NOMO-1 treated with DMSO at 0.1 percent for 48 hours (cell line): Measurements from ENCODE around the gene NSD1.
"Not testable (repeated sequence)": the region's sequence is repeated elsewhere in the genome, so short reads cannot be mapped to it uniquely, and the experiment has no call there.

ENCODE experiments used
- DNase-seq: peaks from one replicate; lab custom pipeline; 2025; ENCODE audit not compliant: unreplicated experiment; lab: John Stamatoyannopoulos, UW

NSD1 gene

DNA sequence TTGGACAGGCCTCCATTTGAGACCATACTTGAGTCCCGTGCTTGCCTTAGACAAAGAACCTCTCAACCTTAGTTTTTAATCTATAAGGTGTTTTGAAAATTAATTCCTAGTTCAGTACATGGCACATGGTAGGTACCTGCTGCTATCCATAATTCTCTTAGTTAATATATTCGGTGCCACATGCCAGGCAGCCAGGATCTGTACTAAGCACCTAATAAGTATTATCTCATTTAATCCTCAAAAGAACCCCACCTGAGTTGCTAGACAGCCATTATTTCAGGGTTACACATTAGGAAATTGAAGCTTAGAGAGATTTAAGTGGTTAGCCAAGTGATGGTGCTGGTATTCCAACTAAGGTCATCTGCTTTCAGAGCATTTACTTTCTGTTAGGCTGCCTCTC, 29.9 kb downstream of the NSD1 start:
- DNase-seq: no peak

DNA sequence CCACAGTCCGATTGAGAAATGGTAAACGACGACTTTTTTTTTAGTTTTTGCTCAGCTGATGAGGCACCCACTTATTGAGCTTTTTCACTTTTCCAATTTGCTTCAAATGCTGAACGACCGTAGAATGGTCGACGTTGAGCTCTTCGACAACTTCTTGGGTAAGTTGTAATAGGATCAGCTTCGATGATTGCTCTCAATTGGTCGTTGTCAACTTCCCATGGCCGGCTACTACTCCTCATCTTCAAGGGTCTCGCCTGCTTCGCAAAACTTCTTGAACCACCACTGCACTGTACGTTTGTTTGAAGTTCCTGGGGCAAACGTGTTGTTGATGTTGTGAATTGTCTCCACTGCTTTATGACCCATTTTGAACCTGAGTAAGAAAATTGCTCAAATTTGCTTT, 35.7 kb downstream of the NSD1 start:
- no peak for DNase-seq

DNA sequence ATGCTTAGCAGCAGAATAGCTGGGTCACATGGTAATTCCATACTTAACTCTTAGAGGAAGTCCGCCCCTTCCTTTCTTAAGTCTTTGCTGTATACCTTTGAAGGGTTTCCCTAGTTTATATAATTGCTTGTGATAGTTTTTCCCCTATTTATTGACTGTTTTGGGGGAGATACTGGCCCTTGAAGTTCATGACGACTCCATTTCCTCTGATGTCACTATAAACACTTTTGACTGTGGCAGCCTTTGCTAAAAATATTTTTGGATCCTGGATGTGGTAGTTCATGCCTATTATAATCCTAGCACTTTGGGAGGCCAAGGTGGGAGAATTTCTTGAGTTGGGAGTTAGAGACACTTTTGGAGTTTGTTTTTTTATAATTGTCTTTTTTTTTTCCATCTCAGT, 38.4 kb downstream of the NSD1 start:
- DNase-seq: no peak

DNA sequence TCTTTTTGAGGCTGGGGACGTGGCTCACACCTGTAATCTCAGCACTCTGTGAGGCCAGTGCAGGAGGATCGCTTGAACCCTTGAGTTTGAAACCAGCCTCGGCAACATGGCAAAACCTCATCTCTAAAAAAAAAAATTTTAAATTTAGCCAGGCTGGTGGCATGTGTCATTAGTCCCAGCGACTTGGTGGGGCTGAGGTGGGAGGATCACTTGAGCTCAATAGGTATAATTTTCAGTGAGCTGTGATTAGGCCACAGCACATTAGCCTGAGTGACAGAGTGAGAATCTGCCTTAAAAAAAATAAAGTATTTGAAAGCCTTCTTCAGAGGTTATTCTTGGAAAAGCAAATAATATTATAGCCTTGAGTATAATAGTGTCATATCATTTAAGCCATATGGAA, 41.8 kb downstream of the NSD1 start:
- no peak for DNase-seq

DNA sequence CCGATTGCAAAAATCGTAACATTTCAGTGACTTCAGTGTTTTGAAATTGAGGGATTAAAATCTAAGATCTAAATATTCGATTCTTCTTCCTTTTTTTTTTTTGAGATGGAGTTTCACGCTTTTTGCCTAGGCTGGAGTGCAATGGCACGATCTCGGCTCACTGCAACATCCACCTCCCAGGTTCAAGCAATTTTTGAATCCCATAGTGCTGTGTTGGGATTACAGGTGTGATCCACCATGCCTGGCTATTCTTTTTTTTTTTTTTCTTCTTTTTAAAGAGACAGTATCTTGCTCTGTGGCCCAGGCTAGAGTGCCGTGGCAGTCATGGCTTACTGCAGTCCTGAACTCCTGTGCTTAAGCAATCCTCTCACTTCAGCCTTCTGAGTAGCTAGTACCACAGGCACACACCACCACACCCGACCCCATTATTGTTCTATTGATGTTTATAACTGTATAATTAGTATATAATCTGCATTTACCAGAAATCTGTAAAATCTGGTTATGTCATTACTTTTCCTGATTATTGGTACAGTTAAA, 42.7 kb downstream of the NSD1 start:
- DNase-seq: no peak

DNA sequence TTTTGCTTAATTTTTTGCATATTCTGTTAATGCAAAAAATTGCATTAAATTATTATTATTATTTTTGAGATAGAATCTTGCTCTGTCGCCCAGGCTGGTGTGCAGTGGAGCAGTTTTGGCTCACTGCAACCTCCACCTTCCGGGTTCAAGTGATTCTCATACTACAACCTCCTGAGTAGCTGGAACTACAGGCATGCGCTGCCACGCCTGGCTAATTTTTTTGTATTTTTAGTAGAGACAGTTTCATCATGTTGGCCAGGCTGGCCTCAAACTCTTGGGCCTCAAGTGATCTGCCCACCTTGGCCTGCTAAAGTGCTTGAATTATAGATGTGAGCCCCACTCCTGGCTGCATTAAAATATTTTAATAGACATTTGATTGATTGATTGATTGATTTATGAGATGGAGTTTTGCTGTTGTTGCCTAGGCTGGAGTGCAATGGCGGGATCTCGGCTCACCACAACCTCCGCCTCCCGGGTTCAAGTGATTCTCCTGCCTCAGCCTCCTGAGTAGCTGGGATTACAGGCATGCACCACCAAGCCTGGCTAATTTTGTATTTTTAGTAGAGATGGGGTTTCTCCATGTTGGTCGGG, 44.4 kb downstream of the NSD1 start:
- not testable (repeated sequence) for DNase-seq

DNA sequence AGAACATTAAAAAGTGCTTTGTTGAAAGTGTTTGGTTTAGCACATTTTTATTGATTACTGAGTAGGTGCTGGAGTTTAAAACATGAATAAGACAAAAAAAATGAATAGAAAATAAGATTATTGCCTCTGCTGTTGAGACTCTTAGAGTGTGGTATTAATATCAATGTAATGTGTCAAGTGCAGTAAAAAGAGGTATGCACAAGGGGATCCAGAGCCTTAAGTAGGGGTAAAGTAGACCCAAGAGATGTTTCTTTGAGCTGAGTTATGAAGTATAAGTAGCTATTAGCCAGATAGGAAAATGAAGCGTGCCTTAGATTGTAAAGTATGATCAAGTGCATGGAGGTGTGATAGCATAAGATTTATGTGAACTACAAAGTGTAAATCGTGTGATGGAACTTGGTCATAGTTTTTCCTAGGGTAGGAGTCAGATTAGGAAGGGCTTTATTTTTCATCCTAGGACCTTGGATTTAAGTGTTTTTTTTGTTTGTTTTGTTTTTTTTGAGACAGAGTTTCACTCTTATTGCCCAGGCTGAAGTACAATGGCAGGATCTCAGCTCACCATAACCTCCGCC, 45.2 kb downstream of the NSD1 start:
- DNase-seq: no peak

DNA sequence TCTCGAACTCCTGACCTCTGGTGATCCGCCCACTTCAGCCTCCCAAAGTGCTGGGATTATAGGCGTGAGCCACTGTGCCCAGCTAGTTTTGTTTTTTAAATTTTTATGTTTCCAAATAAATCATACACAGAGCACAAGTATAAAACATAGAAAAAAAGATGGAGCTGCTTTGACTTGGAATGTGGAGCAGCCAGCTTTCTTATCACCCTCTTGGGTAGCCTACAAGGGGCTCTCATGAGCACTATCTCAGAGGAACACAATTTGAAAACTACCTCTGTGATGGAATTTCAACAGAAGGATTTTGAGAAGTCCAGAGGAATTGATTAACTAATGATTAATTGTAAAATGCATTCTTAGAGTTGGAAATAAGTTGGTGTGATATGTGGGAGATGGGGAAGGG, 45.9 kb downstream of the NSD1 start:
- no peak for DNase-seq

DNA sequence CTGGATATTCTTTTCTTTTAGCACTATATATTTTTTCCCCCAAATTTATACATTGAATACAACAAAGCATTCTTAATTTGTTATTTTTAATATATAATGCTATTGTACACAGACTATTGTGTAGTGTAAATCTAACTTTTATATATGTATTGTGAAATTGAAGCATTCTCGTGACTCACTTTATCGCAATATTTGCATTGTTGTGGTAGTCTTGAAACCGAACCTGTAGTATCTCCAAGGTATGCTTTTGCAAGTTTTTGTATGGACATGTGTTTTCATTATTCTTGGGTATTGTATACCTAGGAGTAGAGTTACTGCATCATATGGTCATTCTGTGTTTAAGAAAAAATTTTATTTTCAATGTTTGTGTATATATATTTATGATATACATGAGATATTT, 49.6 kb downstream of the NSD1 start:
- no peak for DNase-seq

DNA sequence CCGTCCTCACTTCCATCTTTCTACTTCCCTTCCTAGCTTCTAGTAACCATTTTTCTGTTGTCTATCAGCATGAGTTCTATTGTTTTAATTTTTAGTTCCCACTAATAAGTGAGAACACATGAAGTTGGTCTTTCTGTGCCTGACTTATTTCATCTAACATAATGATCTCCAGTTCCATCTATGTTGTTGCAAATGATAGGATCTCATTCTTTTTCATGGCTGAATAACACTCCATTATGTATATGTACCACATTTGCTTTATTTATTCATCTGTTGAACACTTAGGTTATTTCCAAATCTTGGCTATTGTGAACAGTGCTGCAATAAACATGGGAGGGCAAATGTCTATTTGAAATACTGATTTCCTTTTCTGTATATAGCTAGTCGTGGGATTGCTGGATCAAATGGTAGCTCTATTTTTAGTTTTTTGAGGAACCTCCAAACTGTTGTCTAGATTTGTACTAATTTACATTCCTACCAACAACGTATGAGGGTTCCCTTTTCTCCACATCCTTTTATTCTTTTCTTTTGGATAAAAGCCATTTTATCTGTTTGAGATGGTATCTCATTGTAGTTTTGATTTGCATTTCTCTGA, 50.3 kb downstream of the NSD1 start:
- DNase-seq: no peak

DNA sequence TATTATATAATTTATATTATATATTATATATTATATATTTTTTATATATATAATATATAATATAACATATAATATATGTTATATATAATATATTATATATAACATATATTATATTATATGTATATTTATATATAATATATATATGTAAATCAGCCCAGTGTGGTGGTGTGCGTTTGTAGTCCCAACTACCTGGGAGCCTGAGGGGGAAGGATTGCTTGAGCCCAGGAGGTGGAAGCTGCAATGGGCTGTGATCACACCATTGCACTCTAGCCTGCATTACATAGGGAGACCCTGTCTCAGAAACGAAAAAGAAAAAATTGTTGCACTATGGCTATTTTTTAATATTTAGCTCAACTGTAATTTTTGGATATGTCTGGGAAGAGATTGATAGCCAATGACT, 52.4 kb downstream of the NSD1 start:
- no peak for DNase-seq

DNA sequence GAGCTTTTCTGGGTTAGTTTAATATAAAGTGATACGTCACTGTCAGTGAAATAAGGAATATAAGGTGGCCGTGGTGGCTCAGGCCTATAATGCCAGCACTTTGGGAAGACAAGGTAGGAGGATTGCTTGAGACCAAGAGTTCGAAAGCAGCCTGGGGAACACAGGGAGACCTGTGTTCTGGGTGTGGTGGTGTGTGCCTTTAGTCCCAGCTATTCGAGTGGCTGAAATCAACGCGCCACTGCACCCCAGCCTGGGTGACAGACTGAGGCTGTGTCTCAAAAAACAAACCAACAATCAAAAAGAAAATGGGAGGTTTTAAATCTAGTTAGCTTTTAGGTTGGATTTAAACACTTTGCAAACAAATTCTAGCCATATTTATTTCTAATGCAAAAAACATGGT, 53.1 kb downstream of the NSD1 start:
- DNase-seq: no peak

DNA sequence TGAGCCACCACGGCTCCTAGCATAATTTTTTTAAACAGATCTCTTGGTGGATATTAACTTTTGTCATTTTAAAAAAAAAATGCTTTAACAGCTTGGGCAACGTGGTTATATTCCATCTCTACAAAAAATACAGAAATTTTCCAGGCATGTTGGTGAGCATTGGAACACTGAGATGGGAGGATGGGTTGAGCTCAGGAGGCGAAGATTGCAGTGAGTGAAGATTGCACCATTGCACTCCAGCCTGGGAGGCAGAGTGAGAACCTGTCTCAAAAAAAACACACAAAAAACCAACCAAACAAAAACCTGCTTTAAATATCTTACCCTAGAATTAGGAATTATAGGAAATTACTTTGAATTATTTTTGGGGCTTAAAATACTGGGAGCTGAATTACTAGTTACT, 55.2 kb downstream of the NSD1 start:
- DNase-seq: no peak

DNA sequence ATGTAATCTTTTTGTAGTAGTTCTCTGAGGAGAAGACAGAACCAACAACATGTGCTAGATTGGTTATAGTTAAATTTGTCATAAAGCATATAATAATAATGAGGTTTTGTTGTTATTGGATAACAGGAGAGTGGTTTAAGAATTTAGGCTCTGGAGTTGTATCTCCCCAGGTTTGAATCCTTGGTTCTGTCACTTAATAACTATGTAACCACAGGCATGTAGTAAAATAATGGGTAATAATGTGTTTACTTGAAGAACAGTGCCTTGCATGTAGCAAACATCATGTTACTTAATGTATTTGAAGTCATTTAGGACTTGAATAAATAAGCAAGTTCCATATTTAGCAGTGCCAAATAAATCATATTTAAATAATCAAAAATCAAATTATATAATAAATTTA, 55.8 kb downstream of the NSD1 start:
- DNase-seq: no peak

DNA sequence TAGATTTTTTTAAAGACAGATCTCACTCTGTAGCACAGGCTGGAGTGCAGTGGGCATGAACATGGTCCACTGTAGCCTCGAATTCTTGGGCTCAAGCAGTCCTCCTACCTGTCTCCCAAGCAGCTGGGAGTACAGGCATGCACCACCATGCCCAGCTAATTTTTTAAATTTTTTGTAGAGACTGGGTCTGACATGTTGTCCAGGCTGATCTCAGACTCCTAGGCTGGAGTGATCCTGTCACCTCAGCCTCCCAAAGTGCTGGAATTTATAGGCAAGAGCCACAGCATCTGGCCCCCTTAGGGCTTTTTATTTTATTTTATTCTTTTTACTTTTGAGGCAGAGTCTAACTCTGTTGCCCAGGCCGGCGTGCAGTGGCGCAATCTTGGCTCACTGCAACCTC, 56.4 kb downstream of the NSD1 start:
- no peak for DNase-seq

DNA sequence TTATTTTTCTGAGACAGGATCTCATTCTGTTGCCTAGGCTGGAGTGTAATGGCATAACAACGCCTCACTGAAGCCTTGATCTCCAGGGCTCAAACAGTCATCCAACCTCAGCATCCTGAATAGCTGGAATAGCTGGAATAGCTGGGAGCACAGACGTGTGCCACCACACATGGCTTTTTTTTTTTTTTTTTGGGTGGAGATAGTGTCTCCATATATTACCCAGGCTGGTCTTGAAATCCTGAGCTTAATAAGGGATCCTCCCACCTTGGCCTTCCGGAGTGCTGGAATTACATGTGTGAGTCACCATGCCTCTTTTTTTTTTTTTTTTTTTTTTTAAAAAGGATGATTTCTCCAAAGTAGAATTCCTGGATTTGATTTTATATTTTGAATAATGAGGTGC, 60.7 kb downstream of the NSD1 start:
- DNase-seq: no peak

DNA sequence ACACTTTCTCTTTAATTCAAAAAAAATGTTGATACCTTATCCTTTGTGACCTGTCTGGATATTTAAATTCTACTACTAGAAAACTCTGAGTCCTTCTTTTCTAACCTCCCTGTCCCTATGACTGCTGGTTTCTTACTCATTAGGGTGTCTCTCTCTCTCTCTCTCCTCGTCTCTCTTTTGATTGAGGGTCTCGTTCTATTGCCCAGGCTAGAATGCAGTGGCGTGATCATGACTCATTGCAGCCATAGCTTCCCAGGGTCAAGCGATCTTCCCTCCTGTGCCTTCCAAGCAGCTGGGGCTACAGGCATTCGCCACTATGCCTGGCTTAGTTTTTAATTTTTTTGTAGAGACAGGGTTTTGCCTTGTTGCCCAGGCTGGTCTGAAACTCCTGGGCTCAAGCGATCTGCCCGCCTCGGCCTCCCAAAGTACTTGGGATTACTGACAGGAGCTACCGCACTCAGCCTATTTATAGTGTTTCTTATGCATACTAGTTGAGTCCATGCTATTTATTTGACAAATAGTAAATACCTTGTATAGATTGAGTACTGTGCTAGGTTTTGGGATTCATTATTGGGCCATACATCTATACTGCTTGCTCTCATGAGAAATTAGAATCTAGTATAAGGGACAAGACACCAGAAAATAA, 61.9 kb downstream of the NSD1 start:
- no peak for DNase-seq

DNA sequence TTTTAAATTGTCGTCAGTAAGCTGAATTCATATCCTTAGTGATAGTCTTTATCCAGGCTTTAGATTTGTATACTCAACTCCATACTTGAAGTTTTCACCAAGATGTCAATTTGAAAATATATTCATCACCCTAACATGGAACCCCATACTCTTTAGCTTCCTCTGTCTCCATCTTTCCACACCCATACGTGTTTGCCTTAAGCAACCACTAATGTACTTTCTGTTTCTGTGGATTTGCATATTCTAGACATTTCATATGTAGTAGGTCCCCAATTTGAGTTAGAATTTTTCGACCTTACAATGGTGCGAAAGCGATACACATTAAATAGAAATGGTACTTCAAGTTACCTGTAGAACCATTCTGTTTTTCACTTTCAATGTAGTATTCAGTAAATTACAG, 65.2 kb downstream of the NSD1 start:
- no peak for DNase-seq

DNA sequence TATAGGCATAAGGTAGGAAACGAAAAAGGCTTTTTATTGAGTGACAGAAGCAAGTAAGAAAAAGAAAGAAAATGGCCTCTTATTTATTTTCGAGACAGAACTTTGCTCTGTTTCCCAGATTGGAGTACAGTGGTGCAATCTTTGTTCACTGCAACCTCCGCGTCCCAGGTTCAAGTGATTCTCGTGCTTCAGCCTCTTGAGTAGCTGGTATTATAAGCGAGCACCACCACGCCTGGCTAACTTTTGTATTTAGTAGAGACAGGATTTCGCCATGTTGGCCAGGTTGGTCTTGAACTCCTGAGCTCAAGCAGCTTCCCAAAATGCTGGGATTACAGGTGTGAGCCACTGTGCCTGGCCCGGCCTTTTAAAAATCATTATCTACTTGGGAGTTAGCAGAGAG, 70.7 kb downstream of the NSD1 start:
- no peak for DNase-seq

DNA sequence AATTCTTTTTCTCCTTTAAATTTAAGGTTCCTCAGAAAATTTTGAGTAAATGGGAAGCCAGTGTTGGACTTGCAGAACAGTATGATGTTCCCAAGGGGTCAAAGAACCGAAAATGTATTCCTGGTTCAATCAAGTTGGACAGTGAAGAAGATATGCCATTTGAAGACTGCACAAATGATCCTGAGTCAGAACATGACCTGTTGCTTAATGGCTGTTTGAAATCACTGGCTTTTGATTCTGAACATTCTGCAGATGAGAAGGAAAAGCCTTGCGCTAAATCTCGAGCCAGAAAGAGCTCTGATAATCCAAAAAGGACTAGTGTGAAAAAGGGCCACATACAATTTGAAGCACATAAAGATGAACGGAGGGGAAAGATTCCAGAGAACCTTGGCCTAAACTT, 76.0 kb downstream of the NSD1 start:
- no peak for DNase-seq

DNA sequence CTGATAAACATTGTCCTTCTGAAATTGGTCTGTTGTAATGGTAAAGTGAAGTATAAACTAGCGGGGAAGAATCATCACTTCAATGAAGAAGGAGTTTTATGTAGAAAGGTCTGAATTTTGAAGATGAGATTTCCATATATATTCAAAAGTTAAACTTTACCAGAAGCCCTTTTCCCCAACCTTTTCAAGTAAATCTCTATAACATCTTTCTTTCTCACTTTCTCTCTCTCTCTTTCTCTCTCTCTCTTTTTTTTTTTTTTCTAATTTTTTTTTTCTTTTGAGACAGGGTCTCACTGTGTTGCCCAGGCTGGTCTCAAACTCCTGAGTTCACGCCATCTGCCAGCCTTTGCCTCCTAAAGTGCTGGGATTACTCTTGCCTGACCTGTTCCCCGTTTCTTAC, 78.7 kb downstream of the NSD1 start:
- DNase-seq: no peak

DNA sequence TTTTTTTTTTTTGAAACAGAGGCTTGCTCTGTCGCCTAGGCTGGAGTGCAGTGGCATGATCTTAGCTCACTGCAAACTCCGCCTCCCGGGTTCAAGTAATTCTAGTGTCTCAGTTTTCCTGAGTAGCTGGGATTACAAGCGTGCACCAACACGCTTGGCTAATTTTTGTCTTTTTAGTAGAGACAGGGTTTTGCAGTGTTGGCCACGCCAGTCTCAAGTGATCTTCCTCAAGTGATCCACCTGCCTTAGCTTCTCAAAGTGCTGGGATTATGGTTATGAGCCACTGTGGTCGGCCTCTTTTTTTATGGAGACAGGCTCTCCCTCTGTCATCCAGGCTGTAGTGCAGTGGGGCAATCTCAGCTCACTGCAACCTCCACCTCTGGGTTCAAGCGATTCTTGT, 87.0 kb downstream of the NSD1 start:
- DNase-seq: no peak
